NCI-H2081 (cell line): ENCODE results near the gene KRT26.
"Not testable (repeated sequence)": the region's sequence is repeated elsewhere in the genome, so short reads cannot be mapped to it uniquely, and the experiment has no call there.

Experiments used
- DNase-seq, 2 experiments: peaks; one replicate each; lab custom pipeline; 2025; lab: John Stamatoyannopoulos, UW

The KRT26 gene

GRCh38 chr17:40772101-40772500 lies at the start of gene KRT26:
Gene KRT26 (minus strand): TSS chr17:40772201. CDS start chr17:40772113, 88 bp downstream.
- DNase-seq = no peak

GRCh38 chr17:40821536-40821935 lies 49.5 kb upstream of the KRT26 start:
- no peak for DNase-seq

- DNase-seq = no peak
These were observed 48.3 kb upstream of the KRT26 start for GRCh38 chr17:40820228-40820838.

DNA sequence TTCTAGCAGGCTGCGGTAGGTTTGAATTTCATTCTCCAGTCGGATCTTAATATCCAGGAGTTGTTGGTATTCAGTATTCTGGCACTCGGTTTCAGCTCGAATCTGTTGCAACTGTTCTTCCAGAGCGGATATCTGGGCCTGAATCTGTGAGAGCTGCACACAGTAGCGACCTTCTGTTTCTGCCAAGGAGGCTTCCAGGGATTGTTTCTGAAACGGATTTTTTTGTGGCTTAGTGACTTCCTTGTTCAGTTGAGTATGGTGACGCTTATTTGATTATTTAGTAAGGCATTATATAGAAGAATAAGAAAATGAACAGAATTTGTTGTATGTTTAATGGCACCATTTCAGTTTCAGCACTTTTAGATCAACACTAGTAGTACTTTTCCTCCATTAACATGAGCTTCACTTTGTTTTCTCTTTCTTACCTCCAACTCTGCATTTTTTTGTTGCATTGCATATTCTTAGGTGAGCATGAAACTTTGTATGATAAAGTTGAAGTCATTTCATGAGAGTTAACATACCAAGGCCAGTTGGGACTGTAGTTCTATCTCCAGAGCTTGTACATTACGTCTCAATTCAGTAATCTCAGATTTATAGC lies 47.6 kb upstream of the KRT26 start:
- no peak for DNase-seq

- DNase-seq = peak; percentile 83 to 86
These were observed 46.9 kb upstream of the KRT26 start for GRCh38 chr17:40818733-40819527.

DNA sequence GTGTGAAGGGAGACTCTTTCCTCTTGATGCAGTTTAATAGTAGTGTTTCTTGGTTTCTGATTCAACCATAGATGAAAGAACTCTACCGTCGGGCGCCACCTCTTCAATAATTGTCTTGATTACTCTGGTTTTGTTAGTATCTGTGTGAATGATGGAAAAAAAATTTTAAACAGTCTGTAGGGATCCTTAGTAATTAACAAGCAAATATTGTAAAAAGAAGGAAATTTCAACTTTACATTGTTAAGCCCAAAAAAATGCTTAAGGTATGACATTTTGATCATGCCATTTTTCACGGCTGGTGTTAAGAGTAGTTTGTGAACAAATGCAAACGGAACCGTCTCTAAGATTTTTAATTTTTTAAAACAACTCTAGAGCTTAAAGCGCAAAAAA lies 46.3 kb upstream of the KRT26 start:
- DNase-seq = no peak

- DNase-seq = no peak
These were observed 45.2 kb upstream of the KRT26 start for GRCh38 chr17:40817103-40817682.

GRCh38 chr17:40816569-40816968 lies 44.6 kb upstream of the KRT26 start:
- no peak for DNase-seq

- DNase-seq = no peak
These were observed 43.4 kb upstream of the KRT26 start for GRCh38 chr17:40815381-40815780.

DNA sequence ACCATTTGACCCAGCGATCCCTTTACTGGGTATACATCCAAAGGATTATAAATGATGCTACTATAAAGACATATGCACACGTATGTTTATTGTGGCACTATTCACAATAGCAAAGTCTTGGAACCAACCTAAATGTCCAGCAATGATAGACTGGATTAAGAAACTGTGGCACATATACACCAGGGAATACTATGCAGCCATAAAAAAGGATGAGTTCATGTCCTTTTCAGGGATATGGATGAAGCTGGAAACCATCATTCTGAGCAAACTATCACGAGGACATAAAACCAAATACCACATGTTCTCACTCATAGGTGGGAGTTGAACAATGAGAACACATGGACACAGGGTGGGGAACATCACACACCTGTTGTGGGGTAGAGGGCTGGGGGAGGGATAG lies 42.7 kb upstream of the KRT26 start:
- DNase-seq = not testable (repeated sequence)

DNA sequence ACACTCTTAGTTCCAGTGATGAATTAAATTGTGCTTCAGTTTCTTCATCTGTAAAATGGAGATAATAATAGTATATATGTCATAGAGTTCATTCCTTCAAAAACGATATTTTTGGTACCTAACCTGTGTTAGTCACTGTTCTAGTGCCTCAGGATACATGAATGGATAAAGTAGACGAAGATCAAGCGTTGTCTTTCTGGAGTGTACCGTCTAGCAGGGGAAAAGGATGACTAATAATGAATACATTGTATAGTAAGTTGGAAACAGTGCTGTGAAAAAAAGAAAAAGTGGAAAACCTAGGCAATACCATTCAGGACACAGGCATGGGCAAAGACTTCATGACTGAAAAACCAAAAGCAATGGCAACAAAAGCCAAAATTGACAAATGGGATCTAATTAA lies 41.8 kb upstream of the KRT26 start:
- DNase-seq = no peak

- DNase-seq = no peak
These were observed 40.6 kb upstream of the KRT26 start for GRCh38 chr17:40812639-40813038.

DNA sequence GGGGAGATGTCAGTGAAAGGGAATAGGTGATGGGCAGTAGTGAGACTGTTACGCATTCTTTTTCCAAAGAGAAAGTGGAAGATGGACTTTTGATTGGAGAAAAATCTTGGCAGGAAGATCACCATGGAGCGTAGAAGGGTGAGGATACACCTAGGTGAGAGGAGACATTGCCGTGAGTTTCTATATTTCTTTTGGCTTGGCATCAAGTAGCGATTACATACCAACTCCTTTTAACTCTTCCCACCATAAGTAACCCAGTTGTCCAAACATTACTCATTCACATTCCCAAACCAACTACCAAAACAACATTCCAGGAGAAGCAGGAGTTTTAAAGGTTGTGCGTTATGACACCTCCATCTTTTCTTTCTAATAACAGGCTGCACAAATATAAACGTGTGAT lies 38.5 kb upstream of the KRT26 start:
- no peak for DNase-seq

GRCh38 chr17:40809721-40810421 lies 37.9 kb upstream of the KRT26 start:
- DNase-seq = no peak

DNA sequence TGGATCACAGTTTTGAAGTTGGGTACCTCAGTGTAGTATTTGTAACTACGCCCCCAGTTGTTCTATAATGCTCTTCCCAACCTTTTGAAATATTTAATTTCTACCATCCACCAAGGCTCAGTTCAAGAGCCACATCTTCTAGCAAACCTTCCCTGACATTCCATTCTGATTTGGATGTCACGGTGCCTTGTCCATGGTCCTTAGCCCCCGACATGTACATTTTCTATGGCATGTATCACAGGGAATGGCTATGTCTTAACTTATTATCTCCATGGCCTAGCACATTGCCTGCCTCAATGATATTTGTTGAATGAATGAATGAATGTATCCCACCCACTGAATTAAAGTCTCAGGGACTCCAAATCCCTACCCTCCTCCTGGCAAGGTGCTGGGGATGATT lies 34.1 kb upstream of the KRT26 start:
- no peak for DNase-seq

DNA sequence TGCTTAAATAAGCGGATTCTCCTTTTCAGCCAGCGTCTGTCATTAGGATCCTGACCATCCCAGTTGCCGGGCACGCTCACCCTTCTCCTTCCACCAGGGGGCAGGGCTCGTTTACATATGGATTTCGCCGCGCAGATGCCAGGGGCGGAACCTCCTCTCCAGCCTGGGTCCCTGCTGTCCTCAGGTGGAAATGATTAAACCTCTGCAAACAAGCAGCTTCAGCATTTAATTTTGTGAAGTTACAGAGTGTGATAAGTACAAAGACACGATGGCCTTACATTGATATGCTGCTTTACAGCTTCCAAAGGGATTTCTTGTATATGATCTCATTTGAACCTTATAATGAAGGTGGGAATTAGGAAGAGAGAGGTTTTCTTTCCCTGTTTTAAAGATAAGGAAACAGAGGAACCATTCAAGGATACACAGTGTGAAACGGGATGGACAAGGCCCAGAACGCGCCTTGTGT lies 31.6 kb upstream of the KRT26 start:
- DNase-seq = peak; percentile 89 to 90

- no peak for DNase-seq
These were observed 29.2 kb upstream of the KRT26 start for GRCh38 chr17:40801157-40801556.

DNA sequence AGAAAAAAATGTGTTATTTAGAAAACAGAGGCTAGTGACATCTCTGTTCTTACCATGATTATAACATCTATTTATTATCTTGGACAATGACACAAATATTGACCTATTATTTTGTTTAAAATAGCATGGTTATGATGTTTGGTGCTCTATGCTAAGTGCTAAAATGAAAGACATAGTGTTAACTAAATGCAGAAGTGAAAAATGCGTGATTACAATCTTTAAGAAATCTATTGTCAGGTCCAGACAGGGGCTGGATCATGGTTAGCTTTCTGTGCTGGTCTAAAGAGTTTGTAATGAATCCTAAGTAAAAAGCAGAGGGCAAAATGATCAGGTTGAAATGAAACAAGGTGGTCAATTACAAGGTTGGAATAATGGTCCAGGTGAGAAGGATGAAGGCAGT lies 28.4 kb upstream of the KRT26 start:
- no peak for DNase-seq

DNA sequence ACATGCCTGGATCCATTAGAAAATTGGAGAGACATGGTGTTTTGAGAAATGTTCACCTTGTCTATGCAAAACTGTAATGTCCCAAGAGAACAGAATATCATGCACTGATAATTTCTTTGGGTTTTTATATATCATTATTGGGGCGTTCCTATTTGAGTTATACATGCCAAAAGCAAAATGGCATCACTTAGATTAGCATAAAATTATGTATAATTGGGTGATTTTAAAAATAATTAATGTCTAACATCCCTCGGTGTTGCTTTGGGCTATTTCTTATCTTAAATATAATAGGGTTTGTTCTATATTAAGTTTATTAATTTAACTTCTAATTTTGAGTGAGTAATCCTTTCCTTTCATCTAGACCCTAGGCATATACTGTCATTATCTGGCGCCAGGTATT lies 27.9 kb upstream of the KRT26 start, which contains the start of gene KRT28:
TSS of gene KRT28 (minus strand) at position 101 of the 400 bp plus-strand sequence. CDS start at position 35, 66 bp downstream.
- no peak for DNase-seq

- no peak for DNase-seq
These were observed 24.8 kb upstream of the KRT26 start for GRCh38 chr17:40796846-40797245.

DNA sequence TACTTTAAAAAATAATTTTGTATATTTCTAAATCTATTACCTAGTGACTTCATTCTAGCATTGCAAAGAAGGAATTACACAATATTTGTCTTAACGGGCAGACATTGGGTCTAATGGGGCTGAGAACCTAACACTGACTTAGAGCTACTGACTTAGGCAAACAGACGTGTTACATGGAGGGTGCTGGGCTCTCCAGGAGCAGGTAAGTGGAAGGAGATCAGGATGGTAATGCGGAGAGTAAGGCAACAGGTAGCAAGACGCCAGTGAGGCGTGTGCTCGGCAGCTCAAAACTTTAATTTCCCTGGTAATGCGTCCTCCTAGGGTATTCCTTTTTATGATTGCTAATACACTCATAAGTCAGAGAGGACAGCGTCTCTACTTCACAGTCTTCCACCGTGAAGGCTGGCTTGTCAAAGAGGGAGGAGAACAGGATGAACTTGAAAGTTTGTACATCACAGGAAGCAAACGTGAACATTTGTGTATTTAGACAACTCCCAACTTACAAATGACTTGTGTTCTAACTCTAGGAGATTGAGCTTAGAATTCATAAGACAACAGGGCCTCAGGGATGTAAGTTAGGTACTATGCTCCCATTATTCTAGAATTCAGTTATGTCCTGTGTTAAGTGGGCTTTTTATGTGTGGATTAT lies 23.1 kb upstream of the KRT26 start:
- DNase-seq = no peak

- DNase-seq = no peak
These were observed 22.5 kb upstream of the KRT26 start for GRCh38 chr17:40794466-40794865.
